Measurements from ENCODE around the gene DYNC1H1. TPM values are rescaled to one million over a fixed set of nuclear protein-coding genes. Genes with fewer than 3 reads are reported as not detected.

The DYNC1H1 gene
- polyA plus RNA-seq, 3 donors: 324 to 350 (median 327) TPM

GRCh38 chr14:101939646-101940170, 24.7 kb upstream of the DYNC1H1 start:
- no peak for DNase-seq (ENCODE audit: low read depth in 3 of 3, low spot score in 2 of 3)

DNA sequence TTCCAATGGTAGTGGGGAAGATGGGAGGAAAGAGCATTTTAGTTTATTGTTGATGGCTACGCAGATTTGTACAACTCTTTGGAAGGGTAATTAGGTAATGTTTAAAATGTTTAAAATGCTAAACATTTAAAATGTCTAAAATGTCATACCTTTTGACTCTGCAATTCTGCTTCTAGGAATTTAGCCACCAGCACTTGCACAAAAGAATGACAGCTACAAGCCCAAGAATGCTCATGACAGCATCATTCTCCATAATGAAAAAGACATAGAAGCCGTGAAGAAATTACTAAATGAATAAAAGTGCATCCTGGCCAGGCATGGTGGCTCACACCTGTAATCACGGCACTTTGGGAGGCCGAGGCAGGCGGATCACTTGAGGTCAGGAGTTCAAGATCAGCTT, 19.9 kb upstream of the DYNC1H1 start:
- no peak for DNase-seq (ENCODE audit: low read depth in 3 of 3, low spot score in 2 of 3)

- DNase-seq (ENCODE audit: low read depth in 3 of 3, low spot score in 2 of 3): no peak
Observed at GRCh38 chr14:101945171-101945570, 19.2 kb upstream of the DYNC1H1 start.

DNA sequence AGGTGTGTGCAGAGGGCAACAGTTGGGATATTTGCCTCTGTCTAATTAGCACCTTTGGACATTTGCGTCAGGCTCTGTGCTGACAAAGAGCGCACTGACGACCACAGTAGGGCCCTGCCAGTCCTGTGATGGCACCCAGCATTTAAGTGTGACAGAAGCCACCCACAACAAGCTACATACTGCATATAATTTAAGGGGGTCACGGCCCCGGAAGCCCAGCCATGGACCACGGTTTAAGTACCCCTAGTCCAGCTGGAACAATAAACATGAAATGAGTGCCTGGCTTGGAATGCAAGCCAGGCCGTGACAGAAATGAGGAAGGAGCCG, 16.8 kb upstream of the DYNC1H1 start:
- DNase-seq (ENCODE audit: low read depth in 3 of 3, low spot score in 2 of 3): no peak

DNA sequence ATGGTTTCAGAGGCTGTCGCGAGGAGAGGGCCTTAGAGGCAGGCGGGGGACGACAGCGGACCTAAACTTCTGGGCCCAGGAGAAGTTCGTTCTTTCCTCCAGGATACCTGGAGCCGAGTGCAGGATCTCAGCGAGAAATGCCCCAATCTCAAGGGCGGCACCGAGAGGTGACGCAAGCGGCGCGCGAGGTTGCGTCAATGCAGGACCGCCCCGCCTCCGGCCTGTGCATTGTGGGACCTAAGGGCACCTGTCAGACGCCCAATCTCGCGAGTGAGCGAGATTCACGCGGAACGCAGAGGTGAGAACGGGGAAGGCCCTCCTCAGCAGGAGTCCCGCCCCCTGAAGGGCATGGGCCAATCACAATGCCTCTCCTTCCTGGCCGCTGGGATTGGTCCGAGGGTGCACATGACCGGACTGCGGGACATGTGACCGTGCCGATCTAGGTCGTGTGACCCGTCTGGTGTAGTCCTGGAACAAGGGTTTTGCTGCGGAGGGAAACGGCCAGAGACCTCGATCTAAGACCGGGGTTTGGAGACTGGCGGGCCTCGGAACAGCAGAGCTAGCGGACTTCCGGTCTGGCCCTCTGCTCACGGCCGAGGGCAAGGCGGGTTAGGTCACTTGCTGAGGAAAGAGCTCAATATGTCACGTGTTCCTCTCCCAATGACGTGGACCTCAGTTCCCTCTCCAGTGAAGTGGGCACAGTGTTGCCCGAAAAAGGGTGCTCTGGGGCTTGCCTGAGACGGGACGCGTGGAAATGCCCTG, 16.3 kb upstream of the DYNC1H1 start:
- peak; percentile 100 for DNase-seq (ENCODE audit: low read depth in 3 of 3, low spot score in 2 of 3)

DNA sequence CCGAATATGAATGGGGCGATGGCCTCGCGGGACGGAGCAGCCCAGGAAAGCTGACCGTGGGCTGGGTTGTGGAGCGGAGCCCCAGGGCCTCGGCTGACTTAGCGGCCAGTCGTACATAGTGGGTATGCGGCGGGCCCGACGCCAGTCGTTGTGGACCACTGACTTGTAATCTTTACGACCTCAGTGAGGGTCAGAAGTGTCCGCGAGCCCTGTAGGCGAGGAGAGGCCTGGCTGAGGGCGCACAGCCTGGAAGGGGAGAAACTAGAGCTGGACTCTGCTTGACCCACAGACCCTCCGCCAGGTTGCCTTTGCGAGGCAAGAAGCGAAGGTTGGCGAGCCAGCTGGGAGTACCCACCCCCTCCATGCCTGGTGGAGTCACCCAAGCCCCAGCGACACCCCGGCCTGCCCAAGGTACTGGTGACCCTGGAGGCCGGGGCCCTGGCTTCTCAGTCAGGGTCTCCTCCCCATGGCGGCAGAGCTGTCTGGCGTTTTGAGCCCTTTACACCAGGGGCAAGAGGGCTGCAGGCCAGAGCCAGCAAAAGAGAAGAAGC, 15.6 kb upstream of the DYNC1H1 start:
- no peak for DNase-seq (ENCODE audit: low read depth in 3 of 3, low spot score in 2 of 3)

DNA sequence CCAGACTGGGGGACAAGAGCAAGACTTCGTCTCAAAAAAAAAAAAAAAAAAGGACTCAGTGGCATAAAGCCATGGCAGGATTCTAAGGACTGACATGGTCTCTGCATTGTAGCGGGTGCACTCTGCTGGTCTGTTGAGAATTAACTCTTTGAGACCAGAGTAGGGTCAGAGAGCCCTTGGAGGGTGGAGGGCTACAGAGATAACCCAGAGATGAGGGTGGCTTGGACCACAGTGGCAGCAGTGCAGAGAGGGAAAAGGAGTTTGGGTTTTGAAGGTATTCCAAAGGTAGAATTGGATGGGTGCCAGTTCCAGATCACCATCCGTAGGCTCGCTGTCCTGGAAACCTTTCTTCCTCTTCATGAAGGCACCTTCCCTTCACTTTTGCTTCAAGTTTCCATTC, 14.3 kb upstream of the DYNC1H1 start:
- DNase-seq (ENCODE audit: low read depth in 3 of 3, low spot score in 2 of 3): no peak

DNA sequence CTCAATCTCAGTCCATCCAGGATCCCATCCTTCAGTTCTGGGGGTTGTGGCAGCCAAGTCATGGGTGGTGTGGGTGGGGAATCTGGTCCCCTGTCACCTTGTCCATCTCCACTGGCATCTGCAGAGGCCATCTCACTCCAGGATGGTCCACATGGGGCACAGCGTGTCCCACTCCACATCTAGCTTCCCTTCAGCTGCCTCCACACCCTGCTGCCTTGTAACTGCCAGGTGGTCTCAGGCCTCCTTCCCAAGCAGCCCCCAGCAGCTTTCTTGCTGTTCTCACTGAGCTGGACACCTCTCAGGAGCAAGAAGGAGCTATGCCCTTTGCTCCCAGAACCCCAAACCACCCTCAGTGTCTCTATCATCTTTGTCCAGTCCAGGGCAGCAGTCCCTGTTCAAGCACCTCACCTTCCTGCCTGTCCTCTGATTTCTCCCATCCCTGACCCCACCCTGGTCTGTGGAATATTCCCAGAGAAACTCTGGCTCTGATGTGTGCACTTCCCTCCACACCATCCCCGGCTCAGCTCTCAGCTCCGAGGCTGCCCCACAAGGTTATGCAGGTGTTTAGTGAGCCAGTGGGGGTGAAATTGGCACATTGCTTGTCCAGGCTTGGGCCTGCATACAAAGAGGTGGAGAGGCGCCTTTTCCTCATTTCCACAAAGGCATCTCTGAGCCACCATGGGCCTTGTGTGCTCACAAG, 13.7 kb upstream of the DYNC1H1 start:
- no peak for DNase-seq (ENCODE audit: low read depth in 3 of 3, low spot score in 2 of 3)

DNA sequence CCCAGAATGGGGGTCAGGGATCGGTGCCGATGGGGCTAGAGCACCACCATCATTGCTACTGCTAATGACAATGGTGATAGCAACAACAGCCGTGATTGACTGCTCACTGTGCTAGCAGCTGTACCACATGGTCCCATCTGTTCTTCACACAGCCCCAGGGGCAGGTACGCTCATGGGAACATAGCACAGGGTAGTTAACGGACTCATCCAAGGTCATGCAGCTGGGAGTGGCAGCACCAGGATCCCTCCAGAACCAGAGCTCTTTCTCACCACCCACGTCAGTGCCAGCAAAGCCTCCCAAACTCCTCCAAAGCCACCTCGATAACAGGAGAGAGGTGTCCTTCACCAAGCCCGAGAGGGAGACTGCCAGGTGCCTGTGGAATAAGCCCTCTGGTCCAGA, 11.2 kb upstream of the DYNC1H1 start:
- DNase-seq (ENCODE audit: low read depth in 3 of 3, low spot score in 2 of 3): no peak

DNA sequence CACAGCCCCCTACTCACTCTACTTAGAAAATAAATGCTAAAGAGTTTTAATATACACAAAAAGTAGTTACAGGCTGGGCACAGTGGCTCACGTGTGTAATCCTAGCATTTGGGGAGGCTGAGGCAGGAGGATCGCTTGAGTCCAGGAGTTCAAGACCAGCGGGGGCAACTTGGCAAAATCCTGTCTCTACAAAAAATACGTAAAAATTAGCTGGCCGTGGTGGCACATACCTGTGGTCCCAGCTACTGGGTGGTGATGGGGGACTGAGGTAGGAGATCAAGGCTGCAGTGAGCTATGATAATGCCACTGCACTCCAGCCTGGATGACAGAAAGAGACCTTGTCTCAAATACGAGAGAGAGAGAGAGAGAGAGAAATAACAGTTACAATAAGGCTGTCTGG, 9.9 kb upstream of the DYNC1H1 start:
- no peak for DNase-seq (ENCODE audit: low read depth in 3 of 3, low spot score in 2 of 3)

DNA sequence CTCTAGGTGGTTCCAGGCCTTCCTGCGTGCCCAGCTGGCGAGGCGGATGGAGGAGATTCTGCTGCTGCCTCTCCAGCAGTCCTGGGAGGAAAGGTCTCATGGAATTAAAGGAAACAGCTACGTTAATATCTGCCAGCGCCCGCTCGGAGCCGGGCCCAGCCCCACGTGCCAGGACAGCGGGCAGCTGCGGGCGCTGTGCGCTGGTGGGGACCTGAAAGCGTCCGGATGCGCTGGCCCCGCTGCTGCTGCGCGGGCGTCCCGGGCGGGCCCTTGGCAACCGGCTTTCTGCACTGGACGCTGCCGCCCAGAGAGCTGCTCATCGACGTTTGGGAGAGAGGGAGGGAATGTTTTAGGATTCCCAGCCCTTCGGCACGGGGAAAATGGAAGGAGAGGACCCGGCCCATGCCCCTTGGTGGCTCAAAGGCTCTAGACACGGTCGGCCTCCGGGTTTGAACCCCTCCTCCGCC, 8.6 kb upstream of the DYNC1H1 start:
- DNase-seq (ENCODE audit: low read depth in 3 of 3, low spot score in 2 of 3): no peak

GRCh38 chr14:101956179-101956885, 8.0 kb upstream of the DYNC1H1 start:
- no peak for DNase-seq (ENCODE audit: low read depth in 3 of 3, low spot score in 2 of 3)

- DNase-seq (ENCODE audit: low read depth in 3 of 3, low spot score in 2 of 3): no peak
Observed at GRCh38 chr14:101957406-101958234, 6.8 kb upstream of the DYNC1H1 start.

GRCh38 chr14:101958418-101959180, 5.8 kb upstream of the DYNC1H1 start:
- no peak for DNase-seq (ENCODE audit: low read depth in 3 of 3, low spot score in 2 of 3)

- no peak for DNase-seq (ENCODE audit: low read depth in 3 of 3, low spot score in 2 of 3)
Observed at GRCh38 chr14:101959277-101959676, 5.1 kb upstream of the DYNC1H1 start.

DNA sequence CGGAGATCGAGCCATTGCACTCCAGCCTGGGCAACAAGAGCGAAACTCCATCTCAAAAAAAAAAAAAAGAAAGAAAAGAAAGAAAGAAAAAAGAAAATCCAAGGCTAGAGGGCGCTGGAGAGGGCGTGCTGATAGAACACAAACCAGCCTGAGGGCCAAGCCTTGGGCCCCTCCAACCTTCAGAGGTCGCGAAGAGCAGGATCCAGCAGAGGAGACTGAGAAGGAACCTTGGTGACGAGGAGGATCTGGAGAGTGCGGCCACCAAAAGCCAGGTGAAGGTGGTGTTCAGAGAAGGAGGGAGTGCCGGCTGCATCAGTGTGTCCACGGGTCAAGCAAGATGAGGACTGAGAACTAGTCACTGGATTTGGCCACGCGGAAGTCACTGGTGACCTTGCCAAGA, 4.1 kb upstream of the DYNC1H1 start:
- no peak for DNase-seq (ENCODE audit: low read depth in 3 of 3, low spot score in 2 of 3)

GRCh38 chr14:101961011-101961721, 3.2 kb upstream of the DYNC1H1 start:
- DNase-seq (ENCODE audit: low read depth in 3 of 3, low spot score in 2 of 3): no peak

DNA sequence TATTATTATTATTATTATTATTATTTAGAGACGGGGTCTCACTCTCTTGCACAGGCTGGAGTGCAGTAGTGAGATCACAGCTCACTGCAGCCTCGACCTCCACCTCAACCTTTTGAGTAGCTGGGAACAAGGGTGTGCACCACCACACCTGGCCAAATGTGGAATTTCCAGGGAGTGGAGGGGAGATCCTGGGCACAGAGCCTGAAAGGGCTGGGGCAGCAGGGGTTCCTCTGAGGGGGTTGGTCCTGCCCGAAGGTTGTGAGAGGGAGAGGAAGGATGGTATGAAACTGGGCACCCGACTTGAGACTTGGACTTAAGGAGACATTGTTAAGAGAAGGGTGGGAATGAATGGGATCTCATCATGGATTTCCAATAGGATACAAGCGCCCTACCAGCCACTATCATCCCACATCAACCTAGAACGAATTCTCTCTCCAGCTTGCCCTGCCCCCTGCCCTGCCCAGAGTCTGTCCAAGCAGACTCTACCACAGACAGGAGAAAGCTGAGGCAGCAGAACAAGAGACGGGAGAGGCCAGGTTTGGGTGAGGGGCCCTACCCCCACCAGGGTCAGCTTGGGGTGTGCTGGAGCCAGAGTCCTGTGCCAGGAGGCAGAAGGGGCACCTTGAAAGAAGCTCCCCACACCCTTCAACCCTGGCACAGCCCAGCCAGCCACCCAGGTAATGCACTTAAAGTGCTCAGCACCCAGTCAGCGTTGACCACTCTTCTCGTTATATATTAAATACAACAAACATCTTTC, 2.4 kb upstream of the DYNC1H1 start:
- no peak for DNase-seq (ENCODE audit: low read depth in 3 of 3, low spot score in 2 of 3)
